ENCODE data around the gene LASP1NB.
"Not testable (repeated sequence)": the region's sequence is repeated elsewhere in the genome, so short reads cannot be mapped to it uniquely, and the experiment has no call there.

The LASP1NB gene

GRCh38 chr17:38926293-38927070, 1.1 kb downstream of the LASP1NB start:
- no peak overlapping the region for H2AFZ ChIP-seq (ENCODE audit: low read length)
- H3K27ac ChIP-seq (ENCODE audit: extremely low read length, insufficient read depth, low read length) = no peak overlapping the region
- DNase-seq (ENCODE audit: low spot score) = no peak
- ATAC-seq = no peak
- no peak overlapping the region for H3K4me2 ChIP-seq (ENCODE audit: low read depth, low read length)
- ChIA-PET POLR2A (interaction anchor here (4.3 kb wide), 1 partner anchor 12 kb away, joined by 14 read pairs; no protein-coding TSS in a partner anchor), CTCF (ENCODE audit: low intra/inter-chr PET ratio, low total read pairs) (no interaction called here)
- in situ Hi-C loops (cut with HindIII; ENCODE audit: extremely low pct_ligation_motif_present, low pct_unique_long_range_greater_than_20kb) (no loop called here), intact Hi-C loops (cut with micrococcal nuclease; ENCODE audit: unreplicated experiment) (no loop called here)
- no peak overlapping the region for H3K9ac ChIP-seq (ENCODE audit: insufficient read depth, low read depth, low read length)
- no peaks in the 10 kb centered on the region for H3K9me3 ChIP-seq (ENCODE audit: low read length)
- peaks cover 8% of the 10 kb centered on the region for H3K4me1 ChIP-seq (ENCODE audit: insufficient read depth, low read length)
- no peaks in the 10 kb centered on the region for H3K27me3 ChIP-seq (ENCODE audit: control insufficient read depth in 1 of 2, insufficient read depth in 2 of 2, low read length in 2 of 2)
- no peaks in the 10 kb centered on the region; the same call in 1 of the 2 replicates for H4K20me1 ChIP-seq (ENCODE audit: insufficient read depth, low read length)
- no peak overlapping the region for H3K4me3 ChIP-seq (replicated peaks in 1 of 3; ENCODE audit: insufficient read depth in 1 of 3, low read depth in 2 of 3, low read length in 3 of 3)
- no peaks in the 10 kb centered on the region for H3K36me3 ChIP-seq (replicated peaks in 1 of 2; ENCODE audit: control insufficient read depth in 1 of 2, insufficient read depth in 2 of 2, low read length in 2 of 2)
- no peaks in the 10 kb centered on the region for H3K79me2 ChIP-seq (ENCODE audit: insufficient read depth, low read length)
- TF ChIP-seq KDM1A (CRISPR knock-in tag; IDR thresholded peaks at IDR 0.05) (no peak), ZNF333 (CRISPR knock-in tag; IDR thresholded peaks at IDR 0.05; ENCODE audit: borderline replicate concordance) (no peak), MAX (IDR thresholded peaks at IDR 0.05) (no peak), TARDBP (CRISPR knock-in tag; IDR thresholded peaks at IDR 0.05) (no peak), ZNF256 (CRISPR knock-in tag; conservative IDR thresholded peaks at IDR 0.05) (no peak), IRF1 (CRISPR knock-in tag; IDR thresholded peaks at IDR 0.05; ENCODE audit: low read depth) (no peak), HHEX (CRISPR knock-in tag; IDR thresholded peaks at IDR 0.05) (no peak), ZBTB44 (CRISPR knock-in tag; IDR thresholded peaks at IDR 0.05) (no peak), TRIM22 (IDR thresholded peaks at IDR 0.05) (no peak)
- WGBS (ENCODE audit: low lambda C conversion rate) = 78% methylated on average over 2 of the region's 2 CpGs
- no TSS peak for BruUV-seq (replicated peaks)
- FAIRE-seq = no peak

- peaks cover 11% of the 10 kb centered on the region for H3K4me1 ChIP-seq (ENCODE audit: insufficient read depth, low read length)
- FAIRE-seq; POLR2A ChIA-PET; H3K4me3 ChIP-seq (replicated peaks in 1 of 3; ENCODE audit: insufficient read depth in 1 of 3, low read depth in 2 of 3, low read length in 3 of 3); H3K4me2 ChIP-seq (ENCODE audit: low read depth, low read length); intact Hi-C loops (cut with micrococcal nuclease; ENCODE audit: unreplicated experiment); H3K36me3 ChIP-seq (replicated peaks in 1 of 2; ENCODE audit: control insufficient read depth in 1 of 2, insufficient read depth in 2 of 2, low read length in 2 of 2); BruUV-seq (replicated peaks); in situ Hi-C loops (cut with HindIII; ENCODE audit: extremely low pct_ligation_motif_present, low pct_unique_long_range_greater_than_20kb); CTCF ChIA-PET (ENCODE audit: low intra/inter-chr PET ratio, low total read pairs); ATAC-seq; H3K27ac ChIP-seq (ENCODE audit: extremely low read length, insufficient read depth, low read length); H3K79me2 ChIP-seq (ENCODE audit: insufficient read depth, low read length); H3K27me3 ChIP-seq (ENCODE audit: control insufficient read depth in 1 of 2, insufficient read depth in 2 of 2, low read length in 2 of 2); DNase-seq (ENCODE audit: low spot score); H2AFZ ChIP-seq (ENCODE audit: low read length); H4K20me1 ChIP-seq (ENCODE audit: insufficient read depth, low read length); H3K9ac ChIP-seq (ENCODE audit: insufficient read depth, low read depth, low read length); H3K9me3 ChIP-seq (ENCODE audit: low read length): not testable (repeated sequence)
- WGBS (ENCODE audit: low lambda C conversion rate) = 80% methylated on average over 2 of the region's 36 CpGs
These were observed 5.4 kb downstream of the LASP1NB start for GRCh38 chr17:38930782-38931181.

All from HepG2 (cell line).